ENCODE data around the gene PPP2R2B.
"Not testable (repeated sequence)": the region's sequence is repeated elsewhere in the genome, so short reads cannot be mapped to it uniquely, and the experiment has no call there.

The PPP2R2B gene

GRCh38 chr5:146588331-146589027, 290.1 kb downstream of the PPP2R2B start:
- no peak for DNase-seq

DNA sequence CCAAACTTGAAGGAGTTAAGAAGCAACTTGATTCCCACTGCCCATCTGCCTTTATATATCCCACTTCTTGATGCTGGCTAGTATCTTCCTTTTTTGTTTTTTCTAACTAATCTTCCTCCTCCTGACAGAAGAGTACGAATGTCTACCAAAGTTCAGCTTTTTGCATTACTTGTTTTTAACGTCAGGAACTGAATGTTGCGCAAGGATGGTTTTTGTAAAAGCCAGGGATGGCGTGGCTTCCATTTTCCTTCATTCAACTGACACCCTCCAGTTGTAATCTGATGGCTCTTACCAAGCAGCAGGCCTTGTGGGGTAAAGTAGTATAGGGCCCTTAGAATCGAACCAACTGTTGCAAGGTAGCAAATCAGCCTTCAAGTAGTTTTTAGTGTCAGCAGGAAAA, 291.8 kb downstream of the PPP2R2B start:
- DNase-seq = no peak

DNA sequence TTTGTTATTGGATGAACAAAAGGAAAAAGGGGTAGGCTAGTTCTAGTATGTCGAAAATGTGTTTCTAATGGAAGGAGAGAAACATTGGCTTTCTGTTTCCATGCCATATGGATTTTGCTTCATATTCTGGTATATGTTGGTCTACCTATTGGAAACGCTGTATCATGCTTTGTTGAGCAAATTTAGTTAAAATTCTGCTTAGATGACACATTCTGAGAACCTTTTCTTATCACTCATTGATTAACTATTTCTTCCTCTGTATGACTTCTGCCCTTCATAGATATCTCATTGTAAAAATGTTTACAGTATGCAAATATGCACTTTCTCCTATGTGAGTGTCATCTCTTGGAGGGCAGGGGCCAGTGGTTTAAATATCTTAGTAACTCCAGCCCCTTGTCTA, 293.8 kb downstream of the PPP2R2B start:
- DNase-seq = no peak

DNA sequence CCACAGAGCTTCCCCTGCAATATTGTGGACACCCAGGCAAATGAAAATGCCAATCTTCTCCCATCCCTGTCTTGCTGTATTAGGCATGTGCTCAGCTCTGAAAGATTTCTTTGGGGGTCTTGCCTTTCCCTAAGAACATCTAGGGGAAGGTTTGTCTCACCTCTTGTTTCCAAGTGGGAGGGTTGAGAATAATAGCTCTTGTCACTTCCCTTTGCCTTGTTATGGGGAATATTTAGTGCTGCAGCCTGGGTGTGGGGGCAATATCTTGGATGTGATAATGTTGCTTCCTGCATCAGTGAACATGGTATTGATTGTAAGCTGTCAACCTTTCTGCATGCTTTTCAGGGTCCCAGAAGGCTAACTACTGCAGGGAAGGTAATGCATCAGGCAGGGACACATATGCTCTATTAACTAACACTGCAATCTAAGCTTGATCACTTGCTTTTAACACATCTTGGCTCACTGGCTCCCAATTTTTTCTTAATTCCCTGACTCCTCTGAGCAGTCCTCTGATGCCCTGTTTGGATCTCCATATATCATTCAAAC, 296.4 kb downstream of the PPP2R2B start:
- DNase-seq = peak; percentile 54

DNA sequence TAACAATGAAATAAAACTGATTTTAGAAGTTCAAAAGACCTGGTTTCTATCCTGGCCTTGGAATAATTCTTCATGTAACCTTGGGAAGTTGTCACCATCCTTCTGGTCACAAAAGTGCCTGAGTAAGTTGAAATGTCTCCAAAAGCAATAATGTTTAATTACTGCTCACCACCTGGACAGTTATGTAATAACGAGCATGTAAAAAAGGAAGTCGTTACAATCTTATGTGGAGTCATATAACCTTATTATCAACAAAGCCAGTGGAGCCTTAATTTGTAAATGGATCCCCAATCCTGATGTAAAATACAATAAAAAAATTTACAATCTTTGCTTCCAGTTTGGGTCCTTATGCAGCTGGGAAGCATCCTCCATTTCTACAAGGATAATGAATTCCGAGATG, 298.3 kb downstream of the PPP2R2B start:
- DNase-seq = no peak

DNA sequence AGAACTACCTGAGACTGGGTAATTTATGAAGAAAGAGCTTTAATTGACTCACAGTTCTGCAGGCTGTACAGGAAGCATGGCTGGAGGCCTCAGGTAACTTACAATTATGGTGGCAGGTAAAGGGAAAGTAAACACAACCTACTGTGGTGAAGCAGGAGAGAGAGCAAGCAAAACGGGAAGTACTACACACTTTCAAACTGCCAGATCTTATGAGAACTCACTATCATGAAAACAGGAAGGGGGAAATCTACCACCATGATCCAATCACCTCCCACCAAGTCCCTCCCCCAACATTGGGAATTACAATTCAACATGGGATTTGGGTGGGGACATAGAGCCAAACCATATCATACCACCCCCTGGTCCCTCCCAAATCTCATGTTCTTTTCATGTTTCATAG, 303.8 kb downstream of the PPP2R2B start:
- no peak for DNase-seq

DNA sequence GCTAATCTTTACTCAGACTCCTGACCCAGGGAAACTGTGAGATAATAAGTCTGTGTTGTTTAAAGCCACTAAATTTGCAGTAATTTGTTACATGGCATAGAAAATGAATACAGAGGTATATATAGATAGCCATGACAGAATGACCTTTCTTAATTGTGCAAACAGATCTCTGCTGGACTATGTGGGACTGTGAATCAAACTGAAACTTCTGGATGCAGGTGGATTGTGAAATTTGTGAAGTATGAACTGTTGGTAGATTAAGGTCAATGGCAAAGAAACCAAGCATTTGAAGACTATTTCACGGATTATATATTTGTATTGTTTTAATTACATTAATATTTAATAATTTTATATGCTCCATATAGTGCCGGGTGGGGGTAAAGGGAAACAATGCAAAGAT, 310.4 kb downstream of the PPP2R2B start:
- no peak for DNase-seq

- peak; percentile 63 for DNase-seq
Observed at GRCh38 chr5:146565764-146566367, 312.7 kb downstream of the PPP2R2B start.

- DNase-seq = no peak
Observed at GRCh38 chr5:146564007-146564762, 314.4 kb downstream of the PPP2R2B start.

GRCh38 chr5:146562461-146562860, 316.1 kb downstream of the PPP2R2B start:
- no peak for DNase-seq

DNA sequence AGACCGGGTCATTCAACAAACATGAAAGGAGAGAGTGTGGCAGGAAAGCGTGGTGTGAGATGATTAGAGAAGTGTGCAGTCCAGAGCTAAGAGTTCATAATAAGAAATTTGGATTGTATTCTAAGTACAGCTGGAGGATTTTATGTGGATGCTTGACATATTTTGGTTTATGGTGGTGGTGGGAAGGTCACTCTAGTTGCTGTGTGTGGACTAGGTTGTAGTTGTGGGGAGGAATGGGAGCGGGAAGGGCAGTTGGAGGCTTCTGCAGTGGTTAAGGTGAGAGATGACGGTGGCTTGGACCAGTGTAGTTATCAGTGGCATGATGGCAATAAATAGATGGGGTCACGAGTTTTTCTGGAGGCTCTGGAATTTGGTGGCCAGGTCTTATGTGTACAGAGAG, 316.8 kb downstream of the PPP2R2B start:
- DNase-seq = no peak

DNA sequence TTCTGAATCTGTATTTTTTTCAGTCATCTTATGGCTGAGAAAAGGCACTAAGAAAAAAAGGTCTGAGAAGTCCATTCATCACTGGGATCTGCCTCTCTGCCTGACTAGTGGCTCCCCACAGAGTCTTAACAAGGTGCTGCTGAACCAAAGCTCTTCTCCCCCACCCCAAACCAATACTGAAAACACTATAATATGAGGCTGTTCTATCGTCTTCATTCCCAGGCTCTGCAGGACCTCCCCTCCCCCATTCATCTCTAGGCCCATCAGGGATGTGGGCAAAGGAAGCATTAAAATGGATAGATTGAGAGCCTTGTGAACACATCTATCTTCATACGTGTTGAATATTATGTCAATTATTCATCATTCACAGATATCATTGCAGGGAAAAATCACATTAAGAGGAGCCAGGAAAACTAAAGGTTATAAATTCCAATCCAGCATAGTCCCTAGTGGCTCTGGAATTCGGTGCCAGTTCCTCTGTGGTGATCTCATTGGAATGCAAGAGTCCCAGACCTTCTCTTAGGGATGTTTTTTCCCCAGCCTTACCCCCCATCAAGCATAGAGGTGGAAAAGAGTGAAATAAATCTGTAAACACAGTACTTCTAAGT, 318.2 kb downstream of the PPP2R2B start:
- DNase-seq = no peak

DNA sequence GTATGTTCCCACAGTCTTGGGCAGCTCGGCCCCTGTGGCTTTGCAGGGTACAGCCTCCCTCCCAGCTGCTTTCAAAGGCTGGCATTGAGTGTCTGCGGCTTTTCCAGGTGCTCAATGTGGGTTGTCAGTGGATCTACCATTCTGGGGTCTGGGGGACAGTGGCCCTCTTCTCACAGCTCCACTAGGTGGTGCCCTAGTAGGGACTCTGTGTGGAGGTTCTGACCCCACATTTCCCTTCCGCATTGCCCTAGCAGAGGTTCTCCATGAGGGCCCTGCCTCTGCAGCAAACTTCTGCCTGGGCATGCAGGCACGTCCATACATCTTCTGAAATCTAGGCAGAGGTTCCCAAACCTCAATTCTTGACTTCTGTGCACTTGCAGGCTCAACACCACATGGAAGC, 321.7 kb downstream of the PPP2R2B start:
- DNase-seq = not testable (repeated sequence)

DNA sequence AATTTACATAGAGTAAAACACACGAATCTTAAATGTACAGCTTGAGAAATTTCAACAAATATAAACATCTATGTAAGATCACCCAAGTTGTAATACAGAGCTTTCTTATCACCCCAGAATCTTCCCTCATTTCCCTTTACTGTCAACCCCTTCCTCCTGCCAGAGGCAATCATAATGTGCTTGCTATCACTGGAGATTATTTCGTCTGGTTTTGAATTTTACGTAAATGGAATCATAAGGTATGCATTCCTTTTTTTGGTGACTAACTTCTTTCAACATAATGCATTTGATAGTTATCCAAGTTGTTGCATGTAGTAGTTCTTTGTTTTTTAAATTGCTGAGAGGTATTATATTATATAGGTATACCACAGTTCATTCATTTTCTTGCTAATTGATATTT, 325.1 kb downstream of the PPP2R2B start:
- DNase-seq = no peak

GRCh38 chr5:146549615-146550014, 328.9 kb downstream of the PPP2R2B start:
- DNase-seq = no peak

DNA sequence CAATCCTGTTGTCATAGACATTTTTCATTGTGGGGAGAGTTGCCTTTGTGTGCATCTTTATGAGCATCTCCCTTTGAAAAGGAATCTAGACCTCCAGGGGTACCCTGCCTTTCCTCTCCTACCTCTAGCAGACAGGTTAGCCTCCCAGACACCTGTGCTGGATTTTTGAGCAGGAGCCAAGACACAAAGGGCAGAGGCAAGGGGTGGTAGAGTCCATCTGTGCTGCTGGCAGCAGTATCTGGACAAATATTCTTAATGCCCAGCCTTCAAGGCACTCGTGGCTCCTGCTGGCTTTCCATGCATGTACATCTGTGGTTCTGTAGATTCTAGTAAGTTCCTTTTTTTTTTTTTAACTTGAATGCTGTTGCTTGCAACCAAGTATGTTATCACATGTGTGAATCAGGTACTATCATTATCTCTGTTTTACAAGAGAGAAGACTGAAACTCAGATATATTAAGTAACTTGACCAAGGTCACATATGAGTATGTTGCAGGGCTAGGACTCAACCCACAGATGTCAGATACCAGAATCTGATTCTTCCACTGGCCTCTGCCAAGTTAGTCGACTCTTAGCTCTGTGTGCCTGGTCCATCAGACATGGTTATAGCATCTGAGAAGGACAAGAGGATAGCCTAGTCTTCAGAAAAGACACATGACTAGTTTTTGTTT, 329.6 kb downstream of the PPP2R2B start:
- DNase-seq = no peak

GRCh38 chr5:146544232-146544631, 334.3 kb downstream of the PPP2R2B start:
- DNase-seq = no peak

GRCh38 chr5:146541958-146542849, 336.4 kb downstream of the PPP2R2B start:
- peak; percentile 84 for DNase-seq

DNA sequence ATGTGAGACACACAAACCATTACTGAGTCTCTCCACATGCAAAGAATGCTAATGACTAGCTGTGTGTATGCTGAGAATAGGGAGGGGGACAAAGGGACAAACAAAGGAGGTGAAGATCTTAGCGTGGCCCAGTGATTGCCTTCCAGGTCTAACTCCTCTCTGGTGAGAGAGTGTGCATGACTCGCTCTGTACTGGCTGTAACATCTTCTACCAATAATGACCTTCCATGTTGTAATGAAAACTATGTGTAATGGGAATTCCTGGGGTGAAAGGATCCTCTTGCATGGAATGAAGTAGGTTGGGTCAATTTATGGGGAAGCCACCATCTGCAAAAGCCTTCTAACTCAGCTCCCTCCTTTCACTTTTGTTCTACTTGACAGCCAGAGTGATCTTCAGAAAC, 338.1 kb downstream of the PPP2R2B start:
- DNase-seq = no peak

- no peak for DNase-seq
Observed at GRCh38 chr5:146539973-146540372, 338.6 kb downstream of the PPP2R2B start.

DNA sequence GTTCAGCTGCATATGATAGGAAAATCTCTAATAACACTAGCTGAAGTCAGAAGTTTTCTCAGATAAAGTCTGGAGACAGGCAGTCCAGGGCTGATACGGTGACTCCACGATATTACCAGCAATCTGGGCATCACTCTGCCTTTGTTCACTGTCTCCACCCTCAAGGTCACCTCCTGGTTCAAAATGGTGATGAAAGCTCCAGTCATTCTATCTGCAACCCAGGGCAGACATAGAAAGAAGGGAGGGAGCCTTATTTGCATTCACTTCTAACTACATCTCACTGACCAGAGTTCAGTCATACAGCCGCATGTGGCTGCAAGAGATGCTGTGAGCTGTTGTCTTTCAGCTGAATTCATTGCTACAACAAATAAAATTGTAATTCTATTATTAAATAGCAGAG, 340.1 kb downstream of the PPP2R2B start:
- DNase-seq = no peak

DNA sequence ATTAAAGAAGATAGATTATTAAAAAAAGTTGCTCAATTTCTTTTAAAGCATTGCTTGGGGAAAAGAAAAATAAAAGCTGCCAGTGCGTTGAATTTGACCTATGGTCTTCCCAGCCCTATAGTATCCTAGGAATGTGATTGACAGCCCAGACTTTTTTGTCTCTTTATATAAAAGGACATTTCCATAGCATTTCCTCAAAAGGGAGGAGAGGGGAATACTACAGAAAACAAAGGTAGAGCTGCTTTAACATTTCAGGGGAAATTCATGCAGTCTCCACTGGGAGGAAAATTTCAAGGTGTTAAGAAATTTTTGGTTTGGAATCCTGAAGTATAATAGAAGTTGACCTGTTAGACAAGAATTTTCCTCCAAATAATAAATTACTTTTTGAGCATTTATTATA, 344.7 kb downstream of the PPP2R2B start:
- no peak for DNase-seq

Measured in retina (tissue), 1 donor.